Measurements from ENCODE around the gene HCN3. TPM values are rescaled to one million over a fixed set of nuclear protein-coding genes. Genes with fewer than 3 reads are reported as not detected.

The HCN3 gene
- total and polyA plus RNA-seq, 2 of the 13 experiments (the other 11 are each of a cell fraction or from before 2014, with no cell fraction given): 2.4 to 10.2 TPM

- TF ChIP-seq ZNF205 (CRISPR knock-in tag; IDR thresholded peaks at IDR 0.05) (0 out of 2 replicates have a peak, but pooled peaks have one; percentile 9), PAXIP1 (CRISPR knock-in tag; conservative IDR thresholded peaks at IDR 0.05) (peak; percentile 20; the same call in 1 of the 2 replicates), KDM2A (CRISPR knock-in tag; IDR thresholded peaks at IDR 0.05; ENCODE audit: borderline replicate concordance, low read depth) (peak; percentile 85), ZNF564 (CRISPR knock-in tag; IDR thresholded peaks at IDR 0.05) (0 out of 2 replicates have a peak, but pooled peaks have one; percentile 41), CBX1 (IDR thresholded peaks at IDR 0.05; ENCODE audit: low read depth) (peak; percentile 17), JARID2 (CRISPR knock-in tag; IDR thresholded peaks at IDR 0.05; ENCODE audit: insufficient replicate concordance) (no peak), POLR2AphosphoS5 (IDR thresholded peaks at IDR 0.05; ENCODE audit: low read depth, low read length) (peak; percentile 57), ZNF282 (IDR thresholded peaks at IDR 0.05; ENCODE audit: partially characterized antibody) (no peak), TMF1 (CRISPR knock-in tag; IDR thresholded peaks at IDR 0.05; ENCODE audit: low read depth) (0 out of 2 replicates have a peak, but pooled peaks have one; percentile 39), HOXA3 (CRISPR knock-in tag; IDR thresholded peaks at IDR 0.05) (0 out of 2 replicates have a peak, but pooled peaks have one; percentile 20), ZNF335 (CRISPR knock-in tag; IDR thresholded peaks at IDR 0.05) (0 out of 2 replicates have a peak, but pooled peaks have one; percentile 22), ZNF501 (CRISPR knock-in tag; IDR thresholded peaks at IDR 0.05) (0 out of 2 replicates have a peak, but pooled peaks have one; percentile 25), ZNF609 (CRISPR knock-in tag; IDR thresholded peaks at IDR 0.05; ENCODE audit: borderline replicate concordance) (peak; percentile 34; the same call in 1 of the 2 replicates), DNMT3B (CRISPR knock-in tag; conservative IDR thresholded peaks at IDR 0.05) (peak; percentile 63; the same call in 1 of the 2 replicates), POLR2G (IDR thresholded peaks at IDR 0.05; ENCODE audit: low read depth, low read length) (peak; percentile 69), ZSCAN31 (CRISPR knock-in tag; IDR thresholded peaks at IDR 0.05; ENCODE audit: low read depth) (no peak), MIER3 (CRISPR knock-in tag; IDR thresholded peaks at IDR 0.05; ENCODE audit: borderline replicate concordance) (no peak; the same call in 1 of the 2 replicates), ZNF670 (CRISPR knock-in tag; IDR thresholded peaks at IDR 0.05; ENCODE audit: borderline replicate concordance) (0 out of 2 replicates have a peak, but pooled peaks have one; percentile 22), E2F1 (CRISPR knock-in tag; IDR thresholded peaks at IDR 0.05) (peak; percentile 39; the same call in 1 of the 2 replicates), ZNF891 (CRISPR knock-in tag; IDR thresholded peaks at IDR 0.05) (peak; percentile 75; the same call in 1 of the 2 replicates), KAT7 (CRISPR knock-in tag; IDR thresholded peaks at IDR 0.05; ENCODE audit: borderline replicate concordance) (no peak)
Observed at GRCh38 chr1:155324037-155324716, 46.9 kb downstream of the HCN3 start (continued).
